Measurements from ENCODE around the gene GLI2.

The GLI2 gene

DNA sequence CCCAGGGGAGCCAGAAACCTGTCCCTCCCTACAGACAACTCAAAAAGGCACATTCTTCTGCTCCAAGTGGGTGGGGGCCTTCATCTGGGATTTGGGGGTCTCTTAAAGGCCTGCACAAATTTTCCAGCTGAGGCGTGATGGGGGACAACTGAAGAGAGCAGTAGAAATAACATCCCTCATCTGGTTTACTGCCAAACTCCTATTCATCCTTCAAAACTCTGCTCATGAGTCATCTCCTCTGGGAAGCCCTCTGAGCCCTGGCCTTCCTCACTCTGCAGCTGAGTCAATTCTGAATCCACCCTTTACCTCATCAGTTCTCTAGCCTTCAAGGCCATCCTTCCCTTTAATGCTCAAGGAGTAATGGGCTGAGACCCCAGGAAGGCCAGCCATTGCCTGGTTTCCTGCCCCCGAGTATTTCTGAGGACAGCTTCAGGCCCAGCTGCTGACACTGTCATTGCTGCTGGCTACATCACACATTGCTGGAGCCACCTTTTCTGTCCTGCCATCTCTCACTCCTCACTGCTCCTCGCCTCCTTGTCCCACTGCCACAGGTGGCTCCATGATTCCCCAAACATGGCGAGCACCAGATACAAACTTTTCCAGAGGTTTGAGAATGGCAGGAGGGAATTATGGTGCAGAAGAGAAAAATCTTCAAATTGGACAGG lies 32.2 kb upstream of the GLI2 start:
- ATAC-seq (no peak), DNase-seq (ENCODE audit: low spot score in 2 of 2) (no peak)
- Mint-ChIP-seq H3K4me3 (no peak overlapping the region), H3K36me3 (no peaks in the 10 kb centered on the region), H3K9me3 (no peaks in the 10 kb centered on the region), H3K27ac (no peak overlapping the region), H3K4me1 (no peaks in the 10 kb centered on the region)

DNA sequence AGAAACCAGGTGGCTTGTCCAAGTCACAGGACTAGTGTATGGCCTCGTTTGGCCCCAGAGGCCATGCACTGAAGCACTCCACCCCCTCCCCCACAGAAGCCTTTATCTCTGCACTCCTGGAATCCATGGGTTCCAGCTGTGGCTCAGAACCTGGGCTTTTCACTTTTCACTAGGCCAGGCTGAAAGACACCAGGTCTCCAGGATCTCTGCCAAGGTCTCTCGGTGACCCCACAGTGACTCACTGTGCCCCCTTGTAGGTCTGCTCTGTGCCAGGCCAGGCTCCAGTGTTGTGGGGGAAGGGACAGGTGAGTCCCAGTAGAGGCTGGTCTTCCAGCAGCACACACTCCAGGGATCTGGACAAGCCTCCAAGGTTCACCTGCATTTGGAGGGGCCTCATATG lies 31.0 kb upstream of the GLI2 start:
- Mint-ChIP-seq H3K4me1 (no peaks in the 10 kb centered on the region), H3K4me3 (no peak overlapping the region), H3K36me3 (no peaks in the 10 kb centered on the region), H3K9me3 (no peaks in the 10 kb centered on the region), H3K27ac (no peak overlapping the region)
- ATAC-seq (no peak), DNase-seq (ENCODE audit: low spot score in 2 of 2) (no peak)

DNA sequence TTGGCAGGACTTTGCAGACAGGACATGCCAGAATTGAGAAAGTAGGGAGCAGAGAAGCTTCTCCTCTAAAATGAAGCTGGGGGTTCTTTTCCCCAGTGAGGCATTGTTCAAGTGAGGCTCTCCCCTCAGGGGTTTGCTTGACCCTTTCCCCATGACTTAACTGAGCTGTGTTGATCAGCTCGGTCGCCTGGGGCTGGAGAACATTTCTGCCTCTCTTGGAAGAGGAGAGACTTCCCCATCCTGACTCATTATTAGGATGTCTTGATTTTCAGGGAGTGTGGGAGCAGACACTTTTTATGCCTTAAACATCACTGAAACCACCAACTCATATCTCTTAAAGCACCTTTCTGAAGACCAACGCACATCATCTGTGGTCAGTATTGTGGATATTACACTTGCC lies 27.9 kb upstream of the GLI2 start:
- H3K27ac Mint-ChIP-seq = no peak overlapping the region

DNA sequence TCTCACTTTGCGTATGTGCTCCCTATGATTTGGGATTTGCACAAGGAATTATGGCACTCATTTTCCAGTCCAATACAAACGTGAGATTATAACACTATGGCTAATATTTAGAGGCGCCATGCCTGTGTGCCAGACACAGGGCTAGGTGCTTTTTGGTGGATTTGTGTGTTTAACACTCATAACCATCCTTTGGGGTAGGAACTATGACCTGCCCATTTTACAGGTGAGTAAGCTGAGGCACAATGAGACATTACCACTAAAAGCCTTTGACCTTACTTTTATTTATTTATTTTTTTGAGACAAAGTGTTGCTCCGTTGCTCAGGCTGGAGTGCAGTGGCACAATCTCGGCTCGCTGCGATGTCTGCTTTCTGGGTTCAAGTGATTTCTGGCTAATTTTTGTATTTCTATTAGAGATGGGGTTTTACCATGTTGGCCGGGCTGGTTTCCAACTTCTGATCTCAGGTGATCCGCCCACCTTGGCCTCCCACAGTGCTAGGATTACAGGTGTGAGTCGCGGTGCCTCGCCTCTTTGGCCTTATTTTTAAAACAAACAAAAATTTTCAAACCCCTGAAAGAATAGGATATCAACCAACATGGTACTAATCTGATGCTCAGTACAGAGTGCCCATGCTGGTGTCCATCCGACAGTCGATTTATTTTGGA lies 26.6 kb upstream of the GLI2 start:
- no peaks in the 10 kb centered on the region for H3K4me1 Mint-ChIP-seq
- H3K27ac Mint-ChIP-seq = no peak overlapping the region
- no peaks in the 10 kb centered on the region for H3K36me3 Mint-ChIP-seq
- H3K4me3 Mint-ChIP-seq = no peak overlapping the region
- no peaks in the 10 kb centered on the region for H3K9me3 Mint-ChIP-seq
- ATAC-seq (no peak), DNase-seq (ENCODE audit: low spot score in 2 of 2) (no peak)

More for the DNA sequence above, 27.9 kb upstream of the GLI2 start:
- no peak overlapping the region for H3K4me3 Mint-ChIP-seq
- no peaks in the 10 kb centered on the region for H3K4me1 Mint-ChIP-seq
- no peaks in the 10 kb centered on the region for H3K9me3 Mint-ChIP-seq
- no peak for DNase-seq (ENCODE audit: low spot score in 2 of 2)
- H3K36me3 Mint-ChIP-seq = no peaks in the 10 kb centered on the region
- no peak for ATAC-seq

DNA sequence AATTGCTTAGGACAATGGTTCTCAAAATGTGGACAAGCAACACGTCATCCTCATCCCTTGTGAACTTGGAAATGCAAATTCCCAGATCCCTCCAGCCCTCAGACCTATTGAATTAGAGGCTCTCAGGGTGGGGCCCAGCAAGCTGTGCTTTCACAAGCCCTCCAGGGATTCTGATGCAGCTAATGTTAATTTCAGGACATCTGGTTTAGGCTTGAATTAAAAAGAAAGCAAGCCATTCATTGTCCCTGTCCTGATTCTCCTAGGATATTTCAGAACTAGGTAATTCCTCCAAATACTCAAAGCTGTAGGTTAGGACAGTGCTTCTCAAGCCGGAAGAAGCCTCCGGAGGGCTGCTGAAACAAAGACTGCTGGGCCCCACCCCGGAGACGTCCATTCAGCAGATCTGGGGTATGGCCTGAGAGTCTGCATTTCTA lies 26.0 kb upstream of the GLI2 start:
- ATAC-seq (no peak), DNase-seq (ENCODE audit: low spot score in 2 of 2) (no peak)
- Mint-ChIP-seq H3K27ac (no peak overlapping the region), H3K4me3 (no peak overlapping the region), H3K4me1 (no peaks in the 10 kb centered on the region), H3K9me3 (no peaks in the 10 kb centered on the region), H3K36me3 (no peaks in the 10 kb centered on the region)

DNA sequence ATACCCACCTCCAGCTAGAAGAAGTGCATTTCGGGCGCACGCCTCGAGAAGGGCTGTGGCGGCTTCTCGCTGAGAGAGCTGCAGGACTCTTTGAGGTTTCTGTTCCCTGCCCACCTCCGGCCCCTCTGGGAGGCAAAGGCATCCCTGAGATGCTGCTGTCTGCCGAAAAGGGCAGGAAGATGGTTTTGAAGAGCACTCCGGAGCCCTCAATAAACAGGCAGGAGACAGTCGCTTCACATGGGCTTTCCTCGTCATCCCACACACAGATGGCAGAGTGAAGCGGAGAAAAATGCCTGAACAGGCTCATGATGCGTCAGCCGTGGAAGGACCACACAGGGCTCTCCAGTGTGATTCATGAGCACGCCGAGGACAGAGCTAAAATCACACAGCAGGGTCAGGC lies 25.4 kb upstream of the GLI2 start:
- Mint-ChIP-seq H3K4me1 (no peaks in the 10 kb centered on the region), H3K4me3 (no peak overlapping the region), H3K9me3 (no peaks in the 10 kb centered on the region), H3K36me3 (no peaks in the 10 kb centered on the region), H3K27ac (no peak overlapping the region)
- no peak for ATAC-seq
- DNase-seq (ENCODE audit: low spot score in 2 of 2) = no peak

DNA sequence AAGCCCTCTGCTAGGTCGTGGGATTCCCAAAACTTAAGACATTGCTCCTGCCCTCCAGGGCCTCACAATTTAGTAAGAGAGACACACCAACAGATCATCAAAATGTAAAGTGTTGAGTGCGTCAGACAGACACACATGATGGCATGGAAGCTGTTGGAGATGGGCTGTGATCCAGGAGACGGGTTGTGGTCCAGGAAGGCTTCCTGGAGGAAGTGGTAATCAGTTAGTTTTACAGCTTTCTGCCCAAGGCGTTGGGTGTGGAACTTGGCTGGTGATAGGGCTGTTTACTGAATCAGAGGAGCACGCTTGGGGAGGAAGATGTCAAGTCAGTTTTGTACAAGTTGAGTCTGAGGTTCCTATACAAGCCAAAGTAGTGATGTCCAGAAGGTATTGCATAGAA lies 24.0 kb upstream of the GLI2 start:
- Mint-ChIP-seq H3K9me3 (no peaks in the 10 kb centered on the region), H3K4me1 (no peaks in the 10 kb centered on the region), H3K4me3 (no peak overlapping the region), H3K27ac (no peak overlapping the region), H3K36me3 (no peaks in the 10 kb centered on the region)
- no peak for DNase-seq (ENCODE audit: low spot score in 2 of 2)
- ATAC-seq = no peak

DNA sequence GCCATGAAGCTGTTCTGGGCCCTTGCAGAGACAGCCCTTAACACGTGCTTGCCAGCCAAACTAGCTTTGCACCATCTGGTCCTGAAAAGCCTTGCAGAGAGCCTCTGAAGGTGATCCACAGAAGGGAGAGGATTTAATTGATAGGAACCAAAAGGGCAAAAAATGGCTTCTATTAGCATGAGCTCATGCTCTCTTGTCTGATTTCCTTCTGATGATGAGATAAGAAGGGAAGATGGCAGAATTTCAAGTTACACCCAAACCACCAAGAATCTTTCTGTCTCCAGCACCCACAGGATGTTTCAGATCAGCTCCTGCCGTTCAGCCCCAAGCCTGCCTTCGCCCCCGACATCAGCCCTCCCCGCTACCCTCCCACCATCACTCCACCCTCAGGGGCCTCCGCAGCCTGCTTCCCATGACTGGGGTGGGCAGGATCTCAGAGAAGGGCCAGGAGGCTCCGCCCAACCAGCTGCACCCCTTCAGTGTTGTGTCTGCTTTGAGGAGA lies 23.4 kb upstream of the GLI2 start:
- no peak overlapping the region for H3K4me3 Mint-ChIP-seq
- no peaks in the 10 kb centered on the region for H3K9me3 Mint-ChIP-seq
- no peak overlapping the region for H3K27ac Mint-ChIP-seq
- no peak for DNase-seq (ENCODE audit: low spot score in 2 of 2)
- ATAC-seq = no peak
- H3K36me3 Mint-ChIP-seq = no peaks in the 10 kb centered on the region
- H3K4me1 Mint-ChIP-seq = no peaks in the 10 kb centered on the region

DNA sequence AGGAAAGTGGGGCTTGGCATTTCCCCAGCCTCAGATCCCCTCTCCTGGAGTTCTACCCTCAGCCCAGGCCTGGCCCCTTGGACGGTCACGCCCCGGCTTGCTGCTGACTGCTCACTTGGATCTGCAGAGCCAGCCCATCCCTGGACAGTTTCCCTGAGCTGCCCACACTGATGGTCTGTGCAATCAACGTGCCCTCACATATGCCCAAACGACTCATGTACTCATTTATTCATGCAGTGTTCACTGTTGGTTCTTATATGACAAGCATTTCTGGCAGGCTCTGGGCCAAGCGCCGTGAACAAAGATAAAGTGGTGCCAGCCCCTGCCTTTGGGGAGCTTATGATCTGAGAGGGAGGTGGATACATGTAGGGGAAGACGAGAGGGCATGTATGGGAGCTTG lies 20.3 kb upstream of the GLI2 start:
- H3K4me3 Mint-ChIP-seq = no peak overlapping the region
- no peaks in the 10 kb centered on the region for H3K9me3 Mint-ChIP-seq
- H3K4me1 Mint-ChIP-seq = no peaks in the 10 kb centered on the region
- H3K36me3 Mint-ChIP-seq = no peaks in the 10 kb centered on the region
- DNase-seq (ENCODE audit: low spot score in 2 of 2) (no peak), ATAC-seq (no peak)
- no peak overlapping the region for H3K27ac Mint-ChIP-seq

DNA sequence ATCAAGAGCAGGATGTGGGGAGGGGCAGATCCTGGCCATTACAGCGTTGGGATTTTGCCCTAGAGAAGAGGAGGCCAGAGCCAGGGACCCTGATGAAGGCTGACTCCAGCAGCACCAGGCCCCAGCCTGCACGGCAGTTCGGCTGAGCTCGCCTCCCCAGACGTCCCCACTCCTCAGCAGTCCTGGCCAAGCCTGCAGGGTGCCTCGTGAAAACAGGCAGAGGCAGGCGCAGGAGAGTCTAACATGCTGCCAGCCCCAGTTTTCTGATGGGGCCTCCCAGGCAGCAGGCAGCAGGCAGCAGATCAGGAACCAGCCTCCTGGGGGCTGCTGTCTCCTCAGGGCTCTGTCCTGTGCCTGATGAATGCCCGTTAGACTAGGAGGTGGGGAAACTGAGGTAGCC lies 19.7 kb upstream of the GLI2 start:
- H3K27ac Mint-ChIP-seq = no peak overlapping the region
- ATAC-seq (no peak), DNase-seq (ENCODE audit: low spot score in 2 of 2) (no peak)
- no peaks in the 10 kb centered on the region for H3K9me3 Mint-ChIP-seq
- no peaks in the 10 kb centered on the region for H3K36me3 Mint-ChIP-seq
- H3K4me3 Mint-ChIP-seq = no peak overlapping the region
- H3K4me1 Mint-ChIP-seq = no peaks in the 10 kb centered on the region

DNA sequence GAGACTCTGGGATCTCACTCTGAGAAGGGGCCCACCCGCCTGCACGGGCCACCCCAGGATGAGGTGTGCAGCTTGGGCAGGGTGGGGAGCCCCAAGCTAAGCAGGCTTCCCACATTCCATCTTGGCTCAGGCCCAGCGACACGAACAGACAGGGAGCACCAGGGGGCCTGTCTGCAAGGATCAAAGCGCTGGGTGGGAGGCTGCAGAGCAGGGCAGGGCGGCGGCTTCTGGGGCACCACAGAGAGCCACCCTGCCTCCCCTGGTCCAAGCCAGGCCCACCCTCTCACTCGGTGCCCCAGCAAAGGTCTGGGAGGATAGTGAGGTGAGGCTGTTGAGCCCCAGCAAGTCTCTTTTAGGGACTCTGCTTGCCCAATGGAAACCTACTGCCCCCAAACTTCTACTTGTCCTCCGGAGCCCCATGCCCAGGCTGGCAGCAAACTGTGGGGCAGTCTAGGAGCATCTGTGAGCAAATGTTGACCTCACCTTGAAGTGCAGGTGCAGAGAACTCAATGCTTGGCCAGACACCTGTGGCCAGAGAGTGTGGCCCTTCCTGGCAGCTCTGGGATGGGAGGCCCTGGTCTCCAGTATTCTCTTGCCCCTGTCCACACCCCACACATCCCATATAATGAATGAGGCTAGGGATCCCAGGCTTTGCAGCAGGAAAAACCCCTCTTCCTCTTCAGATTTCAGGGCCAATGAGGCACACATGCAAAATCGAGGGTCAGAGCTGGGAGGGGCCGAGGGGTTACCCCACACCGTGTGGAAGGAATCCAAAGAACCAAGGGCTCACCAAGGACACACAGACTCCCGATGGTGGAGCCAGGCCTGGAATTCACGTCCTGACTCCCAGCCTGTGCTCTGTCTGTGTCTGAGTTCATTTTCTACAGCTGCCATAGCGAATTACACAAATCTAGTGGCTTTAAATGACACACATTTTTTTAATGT lies 18.8 kb upstream of the GLI2 start:
- ATAC-seq = peak; percentile 6
- Mint-ChIP-seq H3K36me3 (no peaks in the 10 kb centered on the region), H3K4me1 (no peaks in the 10 kb centered on the region), H3K27ac (no peak overlapping the region), H3K4me3 (no peak overlapping the region), H3K9me3 (no peaks in the 10 kb centered on the region)
- DNase-seq (ENCODE audit: low spot score in 2 of 2) = no peak

DNA sequence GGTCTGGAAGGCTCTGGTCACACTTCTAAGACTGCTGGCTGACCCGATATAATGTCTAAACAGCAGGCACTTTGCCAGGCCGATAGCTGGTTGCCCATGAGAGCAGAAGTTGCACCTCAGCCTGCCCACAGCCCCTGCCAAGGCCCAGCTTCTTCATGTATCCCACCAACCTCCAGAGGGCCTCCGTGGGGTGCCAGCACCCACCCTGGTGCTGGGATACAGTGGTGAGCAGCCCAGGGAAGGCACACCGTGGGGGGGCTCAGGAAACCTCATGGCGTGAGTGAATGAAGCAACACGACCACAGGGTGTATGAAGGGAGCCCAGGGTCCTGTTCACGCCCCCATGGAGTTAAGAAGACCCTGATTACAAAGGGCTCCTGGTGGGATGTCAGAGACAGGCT lies 16.2 kb upstream of the GLI2 start:
- Mint-ChIP-seq H3K4me3 (no peak overlapping the region), H3K4me1 (no peaks in the 10 kb centered on the region), H3K9me3 (no peaks in the 10 kb centered on the region), H3K27ac (no peak overlapping the region), H3K36me3 (no peaks in the 10 kb centered on the region)
- ATAC-seq = no peak
- no peak for DNase-seq (ENCODE audit: low spot score in 2 of 2)

DNA sequence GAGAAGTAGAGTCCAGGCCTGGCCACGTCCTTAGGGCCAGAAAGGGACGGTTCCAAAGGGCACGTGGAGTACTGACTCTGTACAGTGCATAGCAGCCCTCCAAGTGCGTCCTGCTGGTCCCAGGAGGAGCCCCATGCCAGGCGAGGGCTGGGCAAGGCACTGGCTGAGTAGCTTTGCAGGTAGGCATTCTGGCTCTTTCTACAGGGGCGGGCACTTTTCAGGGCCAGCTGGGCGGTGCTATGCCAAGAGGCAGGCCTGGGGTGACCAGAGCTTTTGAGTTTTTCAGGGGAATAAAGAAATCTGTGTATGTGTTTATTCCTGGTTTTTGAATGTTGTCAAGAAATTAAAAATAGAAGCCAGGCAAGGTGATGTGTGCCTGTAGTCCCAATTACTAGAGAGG lies 15.4 kb upstream of the GLI2 start:
- no peaks in the 10 kb centered on the region for H3K4me1 Mint-ChIP-seq
- no peak overlapping the region for H3K4me3 Mint-ChIP-seq
- no peak overlapping the region for H3K27ac Mint-ChIP-seq
- no peak for DNase-seq (ENCODE audit: low spot score in 2 of 2)
- H3K9me3 Mint-ChIP-seq = no peaks in the 10 kb centered on the region
- no peak for ATAC-seq
- H3K36me3 Mint-ChIP-seq = no peaks in the 10 kb centered on the region

DNA sequence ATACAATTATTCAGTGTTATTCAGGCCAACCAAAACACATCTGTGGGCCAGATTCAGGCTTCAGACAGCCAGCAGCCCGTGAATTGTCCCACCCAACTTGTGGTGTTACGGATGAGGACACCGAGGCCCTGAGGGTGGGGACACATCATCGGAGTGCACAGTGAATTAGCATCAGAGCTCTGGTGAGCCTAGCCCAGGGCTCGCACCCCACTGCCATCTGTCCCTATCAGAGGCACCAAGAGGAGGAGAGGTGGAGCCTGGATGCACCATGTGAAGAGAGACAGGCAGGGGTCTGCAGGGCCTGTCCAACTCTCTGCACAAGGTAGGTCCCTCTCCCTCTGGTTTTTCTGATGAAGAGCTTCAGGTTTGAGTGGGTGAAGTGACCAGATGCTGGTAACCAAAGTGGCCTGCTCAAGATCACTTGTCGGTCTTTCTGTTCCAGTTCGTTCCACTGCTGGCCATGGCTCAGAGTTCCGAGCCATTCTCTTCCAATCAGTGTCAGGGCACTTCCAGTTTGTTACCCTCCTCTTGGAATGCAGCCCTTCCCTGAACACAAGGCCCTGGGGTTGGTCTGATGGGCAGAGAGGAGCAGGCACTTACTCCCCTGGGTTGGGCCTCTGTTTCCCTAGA lies 14.8 kb upstream of the GLI2 start:
- Mint-ChIP-seq H3K9me3 (no peaks in the 10 kb centered on the region), H3K27ac (no peak overlapping the region), H3K4me3 (no peak overlapping the region), H3K4me1 (no peaks in the 10 kb centered on the region), H3K36me3 (no peaks in the 10 kb centered on the region)
- DNase-seq (ENCODE audit: low spot score in 2 of 2) (no peak), ATAC-seq (no peak)

DNA sequence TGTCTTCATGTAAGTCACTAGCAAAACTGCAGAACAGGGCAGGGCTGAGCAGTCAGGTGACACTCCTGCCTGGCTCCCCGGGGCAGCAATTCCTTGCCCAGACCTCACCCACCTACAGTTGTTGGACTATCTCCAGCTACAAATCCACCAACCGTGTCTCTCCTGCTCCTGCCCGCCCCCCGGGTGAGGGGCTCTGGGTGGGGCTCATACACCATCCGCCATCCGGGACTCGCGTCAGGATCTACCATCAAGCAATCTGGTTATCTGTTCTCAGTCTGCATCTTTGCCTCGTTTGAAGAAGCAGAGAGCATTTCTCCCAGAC lies 13.5 kb upstream of the GLI2 start:
- no peaks in the 10 kb centered on the region for H3K36me3 Mint-ChIP-seq
- H3K4me3 Mint-ChIP-seq = no peak overlapping the region
- H3K27ac Mint-ChIP-seq = no peak overlapping the region
- ATAC-seq (no peak), DNase-seq (ENCODE audit: low spot score in 2 of 2) (no peak)
- no peaks in the 10 kb centered on the region for H3K4me1 Mint-ChIP-seq
- H3K9me3 Mint-ChIP-seq = no peaks in the 10 kb centered on the region

All from stimulated activated effector memory CD8-positive, alpha-beta T cell treated with anti-CD3 and anti-CD28 coated beads, Interleukin-12 subunit alpha, Interleukin-12 subunit beta, amount 100 ng/mL, for 72 hours (primary cell).